Smooth muscle cell (in vitro differentiated cells): ENCODE data around the gene ARHGDIG. TPM values are rescaled to one million over a fixed set of nuclear protein-coding genes. Genes with fewer than 3 reads are reported as not detected.

ENCODE experiments used
- DNase-seq: peaks from one replicate; lab custom pipeline; 2025; ENCODE audit not compliant: unreplicated experiment; lab: John Stamatoyannopoulos, UW
- H2AFZ ChIP-seq: fragments of 200-600 bp; sonication (generic); 2 replicates; pipeline ENCODE4 v1.6.0; 2016; ENCODE audit warnings: antibody characterized with exemption, low read depth, mild to moderate bottlenecking
- H3F3A ChIP-seq: fragments of 200-600 bp; sonication (generic); 2 replicates; pipeline ENCODE4 v1.6.0; 2017; ENCODE audit warnings: antibody characterized with exemption, low read depth
- H3K27ac ChIP-seq: fragments of 200-600 bp; sonication (generic); 2 replicates; pipeline ENCODE4 v1.5.1; 2016; ENCODE audit warnings: low read depth, mild to moderate bottlenecking
- H3K27me3 ChIP-seq: fragments of 200-600 bp; sonication (generic); 2 replicates; pipeline ENCODE4 v1.6.1; 2016; ENCODE audit warnings: low read depth, mild to moderate bottlenecking
- H3K36me3 ChIP-seq: fragments of 200-600 bp; sonication (generic); 2 replicates; pipeline ENCODE4 v1.5.1; 2016; ENCODE audit warnings: low read depth
- H3K4me1 ChIP-seq: fragments of 200-600 bp; sonication (generic); 2 replicates; pipeline ENCODE4 v1.5.1; 2016; ENCODE audit warnings: low read depth
- H3K4me2 ChIP-seq: fragments of 200-600 bp; sonication (generic); 2 replicates; pipeline ENCODE4 v1.6.0; 2016; ENCODE audit warnings: mild to moderate bottlenecking
- H3K4me3 ChIP-seq: fragments of 200-600 bp; sonication (generic); 2 replicates; pipeline ENCODE4 v1.5.1; 2016; ENCODE audit warnings: mild to moderate bottlenecking
- H3K79me2 ChIP-seq: fragments of 200-600 bp; sonication (generic); 2 replicates; pipeline ENCODE4 v1.6.0; 2016; ENCODE audit warnings: low read depth, mild to moderate bottlenecking
- H3K9ac ChIP-seq: fragments of 200-600 bp; sonication (generic); 2 replicates; pipeline ENCODE4 v1.6.0; 2016; ENCODE audit warnings: low read depth
- H3K9me3 ChIP-seq: fragments of 200-600 bp; sonication (generic); replicated peaks from 2 replicates; pipeline ENCODE4 v1.5.1; 2016; ENCODE audit warnings: low read depth
- H4K20me1 ChIP-seq: fragments of 200-600 bp; sonication (generic); 2 replicates; pipeline ENCODE4 v1.6.0; 2016; ENCODE audit warnings: low read depth
- CTCF ChIP-seq: fragments of 200-600 bp; sonication (generic); IDR thresholded peaks from 2 replicates; pipeline ENCODE4 v1.5.1; 2017; ENCODE audit warnings: borderline replicate concordance, mild to moderate bottlenecking, antibody characterized with exemption; ENCODE audit not compliant: insufficient read depth, poor library complexity, severe bottlenecking
- WGBS: methylation state at CpG from one replicate; pipeline ENCODE4 v1.1.7; 2016; ENCODE audit warnings: low lambda C conversion rate; 5-methylcytosine and 5-hydroxymethylcytosine counted together
- polyA plus RNA-seq: library from polyadenylated mRNA; unstranded; fragments of >200 nt; fragmentation: Nextera tagmentation; extraction: Ambion mirVana; gene quantifications from 2 replicates; pipeline ENCODE4 v1.2.1, GENCODE V29; 2016
- total RNA-seq: library from RNA; depleted of rRNA; stranded (reverse); fragments of >200 nt; gene quantifications from 2 replicates; pipeline ENCODE4 v1.2.3, GENCODE V29; 2014

The ARHGDIG gene
- total and polyA plus RNA-seq, 2 experiments from 2014 or later: 0.58 to 2.9 TPM

GRCh38 chr16:280991-281659 lies 734 bp downstream of the ARHGDIG start:
- H3K79me2 ChIP-seq: no peaks in the 10 kb centered on the region
- no peak overlapping the region for H3K9ac ChIP-seq
- peak overlapping the region; percentile 52 for H3K4me3 ChIP-seq
- no peaks in the 10 kb centered on the region for H3K4me1 ChIP-seq
- peak overlapping the region; percentile 94 for H3K4me2 ChIP-seq
- H3K27me3 ChIP-seq: peaks cover 28% of the 10 kb centered on the region
- H3F3A ChIP-seq: no peaks in the 10 kb centered on the region
- no peak for TF ChIP-seq CTCF
- H2AFZ ChIP-seq: no peak overlapping the region
- 80% methylated on average over 16 of the region's 27 CpGs for WGBS
- H4K20me1 ChIP-seq: no peaks in the 10 kb centered on the region
- no peak for DNase-seq
- H3K36me3 ChIP-seq: no peaks in the 10 kb centered on the region
- H3K27ac ChIP-seq: no peak overlapping the region
- no peaks in the 10 kb centered on the region for H3K9me3 ChIP-seq

GRCh38 chr16:281660-282255 lies 1.4 kb downstream of the ARHGDIG start:
- Histone ChIP-seq H3F3A (no peaks in the 10 kb centered on the region), H3K79me2 (no peaks in the 10 kb centered on the region), H3K9me3 (no peaks in the 10 kb centered on the region), H3K9ac (no peak overlapping the region), H3K36me3 (no peaks in the 10 kb centered on the region), H3K4me3 (no peak overlapping the region), H3K27ac (no peak overlapping the region), H4K20me1 (no peaks in the 10 kb centered on the region), H3K4me1 (no peaks in the 10 kb centered on the region), H2AFZ (no peak overlapping the region), H3K27me3 (peaks cover 28% of the 10 kb centered on the region), H3K4me2 (no peak overlapping the region)
- 94% methylated on average over 25 of the region's 25 CpGs for WGBS
- TF ChIP-seq CTCF: no peak
- no peak for DNase-seq

- no peaks in the 10 kb centered on the region for H3K79me2 ChIP-seq
- TF ChIP-seq CTCF: no peak
- WGBS: 96% methylated on average over 20 of the region's 22 CpGs
Measured at GRCh38 chr16:282491-282890, 2.1 kb downstream of the ARHGDIG start.

More at GRCh38 chr16:282491-282890, 2.1 kb downstream of the ARHGDIG start:
- Histone ChIP-seq H3K4me3 (no peak overlapping the region), H3F3A (no peaks in the 10 kb centered on the region), H2AFZ (no peak overlapping the region), H3K4me2 (no peak overlapping the region), H4K20me1 (no peaks in the 10 kb centered on the region), H3K27me3 (peaks cover 28% of the 10 kb centered on the region), H3K9me3 (no peaks in the 10 kb centered on the region), H3K36me3 (no peaks in the 10 kb centered on the region), H3K27ac (no peak overlapping the region), H3K9ac (no peak overlapping the region), H3K4me1 (no peaks in the 10 kb centered on the region)
- DNase-seq: no peak
